NCI-H524 (cell line): ENCODE results near the gene ZMIZ1.
A peak's percentile ranks its signal among the peaks of the same experiment; 100 is the strongest.

Experiments used
- DNase-seq, 2 experiments: peaks; one replicate each; lab custom pipeline; 2025; lab: John Stamatoyannopoulos, UW

The ZMIZ1 gene

GRCh38 chr10:79068562-79069324 lies at the start of gene ZMIZ1:
TSS of gene ZMIZ1 (plus strand) at chr10:79068966. CDS start at chr10:79201633, 132,667 bp downstream.
- DNase-seq, result peak; percentile 37 to 61

GRCh38 chr10:79019441-79020014 lies 49.2 kb upstream of the ZMIZ1 start:
- no peak for DNase-seq

GRCh38 chr10:79020015-79020491 lies 48.7 kb upstream of the ZMIZ1 start:
- DNase-seq, result no peak

- DNase-seq, result no peak
These were observed 48.2 kb upstream of the ZMIZ1 start for GRCh38 chr10:79020605-79021004.

GRCh38 chr10:79021331-79021907 lies 47.3 kb upstream of the ZMIZ1 start:
- no peak for DNase-seq

GRCh38 chr10:79021948-79022499 lies 46.7 kb upstream of the ZMIZ1 start:
- DNase-seq, result no peak

- DNase-seq, result peak in 1 of 2 experiments; percentile 8
These were observed 46.1 kb upstream of the ZMIZ1 start for GRCh38 chr10:79022565-79023230.

- no peak for DNase-seq
These were observed 45.3 kb upstream of the ZMIZ1 start for GRCh38 chr10:79023240-79024162.

GRCh38 chr10:79024296-79024695 lies 44.5 kb upstream of the ZMIZ1 start:
- DNase-seq, result no peak

GRCh38 chr10:79024720-79025198 lies 44.0 kb upstream of the ZMIZ1 start:
- DNase-seq, result no peak

- DNase-seq, result no peak
These were observed 43.5 kb upstream of the ZMIZ1 start for GRCh38 chr10:79025199-79025832.

GRCh38 chr10:79026341-79026761 lies 42.4 kb upstream of the ZMIZ1 start:
- DNase-seq, result no peak

GRCh38 chr10:79026806-79027146 lies 42.0 kb upstream of the ZMIZ1 start:
- DNase-seq, result no peak

GRCh38 chr10:79027147-79028055 lies 41.4 kb upstream of the ZMIZ1 start:
- DNase-seq, result no peak

GRCh38 chr10:79028056-79028430 lies 40.7 kb upstream of the ZMIZ1 start:
- DNase-seq, result no peak

GRCh38 chr10:79028451-79029010 lies 40.2 kb upstream of the ZMIZ1 start:
- DNase-seq, result no peak

- DNase-seq, result no peak
These were observed 39.0 kb upstream of the ZMIZ1 start for GRCh38 chr10:79029478-79030390.

- no peak for DNase-seq
These were observed 38.1 kb upstream of the ZMIZ1 start for GRCh38 chr10:79030705-79031104.
